HG03066 (cell line): ENCODE measurements around the gene DNMBP.
A peak's percentile ranks its signal among the peaks of the same experiment; 100 is the strongest.
"Not testable (repeated sequence)": the region's sequence is repeated elsewhere in the genome, so short reads cannot be mapped to it uniquely, and the experiment has no call there.

ENCODE experiments used
- ATAC-seq: cut with Tn5 transposase; IDR thresholded peaks from one replicate; pipeline ENCODE4 v1.9.1; 2021; ENCODE audit warnings: low read depth; ENCODE audit not compliant: unreplicated experiment

The DNMBP gene

GRCh38 chr10:99993701-99994689 is 15.8 kb downstream of the DNMBP start:
- peak; percentile 95 for ATAC-seq

- not testable (repeated sequence) for ATAC-seq
Measured at GRCh38 chr10:99985637-99986036, 24.1 kb downstream of the DNMBP start.

- ATAC-seq, result no peak
Measured at GRCh38 chr10:99984211-99985034, 25.3 kb downstream of the DNMBP start.

GRCh38 chr10:99983280-99983988 is 26.3 kb downstream of the DNMBP start:
- ATAC-seq, result no peak

GRCh38 chr10:99982728-99983127 is 27.0 kb downstream of the DNMBP start:
- ATAC-seq, result no peak

GRCh38 chr10:99981581-99982199 is 28.1 kb downstream of the DNMBP start:
- ATAC-seq, result no peak

- ATAC-seq, result no peak
Measured at GRCh38 chr10:99979066-99979685, 30.6 kb downstream of the DNMBP start.

- no peak for ATAC-seq
Measured at GRCh38 chr10:99977916-99978315, 31.8 kb downstream of the DNMBP start.

GRCh38 chr10:99976886-99977665 is 32.7 kb downstream of the DNMBP start:
- ATAC-seq, result no peak

- ATAC-seq, result no peak
Measured at GRCh38 chr10:99975942-99976809, 33.6 kb downstream of the DNMBP start.

- no peak for ATAC-seq
Measured at GRCh38 chr10:99975106-99975829, 34.5 kb downstream of the DNMBP start.

- no peak for ATAC-seq
Measured at GRCh38 chr10:99973190-99973589, 36.6 kb downstream of the DNMBP start.

GRCh38 chr10:99967961-99968360 is 41.8 kb downstream of the DNMBP start:
- ATAC-seq, result no peak

- no peak for ATAC-seq
Measured at GRCh38 chr10:99966306-99966705, 43.4 kb downstream of the DNMBP start.

GRCh38 chr10:99965700-99966099 is 44.0 kb downstream of the DNMBP start:
- ATAC-seq, result no peak

GRCh38 chr10:99964791-99965190 is 45.0 kb downstream of the DNMBP start:
- no peak for ATAC-seq

- not testable (repeated sequence) for ATAC-seq
Measured at GRCh38 chr10:99963467-99964165, 46.1 kb downstream of the DNMBP start.
